Lower lobe of right lung (tissue), 2 donors: ENCODE data around the gene TAMALIN. TPM values are rescaled to one million over a fixed set of nuclear protein-coding genes. Genes with fewer than 3 reads are reported as not detected.

Experiments
- ATAC-seq, 2 donors: fragments of 200-7000 bp; cut with Tn5 transposase; one replicate each; pipeline ENCODE4 v1.9.1; 2020 to 2022; ENCODE audit warnings: mild to moderate bottlenecking in 2 of 2, moderate library complexity in 2 of 2
- DNase-seq: peaks from one replicate; pipeline ENCODE4 v3.0.0-alpha.2; 2020
- H3K27ac ChIP-seq: fragments of 200-600 bp; one replicate; pipeline ENCODE4 v1.8.0; 2022
- H3K27me3 ChIP-seq: fragments of 200-600 bp; one replicate; pipeline ENCODE4 v1.8.0; 2022; ENCODE audit warnings: low read depth
- H3K36me3 ChIP-seq: fragments of 200-600 bp; one replicate; pipeline ENCODE4 v1.8.0; 2022; ENCODE audit warnings: mild to moderate bottlenecking
- H3K4me1 ChIP-seq: fragments of 200-600 bp; one replicate; pipeline ENCODE4 v1.8.0; 2022
- H3K4me3 ChIP-seq: fragments of 200-600 bp; one replicate; pipeline ENCODE4 v1.8.0; 2022; ENCODE audit warnings: mild to moderate bottlenecking
- H3K9me3 ChIP-seq: fragments of 200-600 bp; one replicate; pipeline ENCODE4 v1.8.0; 2022
- intact Hi-C: fragments of 100-400 bp; cut with DNase I; formaldehyde crosslinking; loops from one replicate; pipeline ENCODE4 v1.11.0; 2022
- total RNA-seq: library from RNA; stranded (reverse); fragmentation: NEBNext Ultra II Directional; extraction: Animal tissue kit (Norgen Biotek cat#: 25700); gene quantifications from one replicate; pipeline ENCODE4 v1.2.1, GENCODE V29; 2021
- TF ChIP-seq, protein P1 (sequence below): fragments of 200-600 bp; IDR thresholded peaks from one replicate; pipeline ENCODE4 v1.8.0; 2022; ENCODE audit warnings: antibody characterized with exemption, mild to moderate bottlenecking
- donor health status: DM: no; HTN: yes; CAD: no; lungs with severe emphysema.

TAMALIN gene
- total RNA-seq, 1 donor from 2014 or later, result 85.5 TPM

DNA sequence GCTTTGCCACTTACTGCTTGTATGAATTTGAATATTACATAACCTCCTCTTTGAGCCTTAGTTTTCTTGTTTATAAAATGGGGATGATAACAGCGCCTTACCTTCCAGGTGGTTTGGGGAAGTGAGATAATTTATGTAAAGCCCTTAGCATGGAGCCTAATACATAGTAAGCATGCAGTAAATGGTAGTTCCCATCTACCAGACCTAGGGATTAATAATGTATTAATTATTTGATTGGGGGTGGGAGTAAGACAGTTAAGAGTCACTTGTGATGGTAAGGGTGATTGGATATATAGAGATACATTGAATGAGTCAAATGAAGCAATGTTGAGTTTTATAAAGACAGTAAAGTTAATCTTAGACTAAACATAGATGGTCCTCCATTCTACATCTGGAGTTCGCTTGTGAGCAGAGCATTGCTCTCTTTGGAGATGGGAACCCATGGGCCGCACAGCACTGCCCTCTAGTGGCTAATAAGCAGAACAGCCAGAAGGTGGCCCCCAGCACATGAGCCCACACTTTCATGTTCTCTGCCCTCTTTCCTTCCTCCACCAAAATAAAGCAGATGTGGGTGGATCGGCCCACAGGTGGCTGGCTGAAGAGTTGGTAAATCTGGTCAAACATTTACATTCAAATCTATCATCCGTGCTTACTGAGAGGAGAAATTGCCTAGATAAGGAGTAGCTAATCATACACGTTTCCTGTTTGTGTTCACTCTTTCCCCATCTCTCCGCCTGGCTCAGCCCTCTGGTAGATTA lies 26.5 kb upstream of the TAMALIN start:
- Histone ChIP-seq H3K9me3 (no peaks in the 10 kb centered on the region), H3K36me3 (peaks cover 89% of the 10 kb centered on the region), H3K27ac (no peak overlapping the region), H3K4me3 (no peak overlapping the region), H3K4me1 (peaks cover 40% of the 10 kb centered on the region), H3K27me3 (no peaks in the 10 kb centered on the region)
- TF ChIP-seq, protein P1, sequence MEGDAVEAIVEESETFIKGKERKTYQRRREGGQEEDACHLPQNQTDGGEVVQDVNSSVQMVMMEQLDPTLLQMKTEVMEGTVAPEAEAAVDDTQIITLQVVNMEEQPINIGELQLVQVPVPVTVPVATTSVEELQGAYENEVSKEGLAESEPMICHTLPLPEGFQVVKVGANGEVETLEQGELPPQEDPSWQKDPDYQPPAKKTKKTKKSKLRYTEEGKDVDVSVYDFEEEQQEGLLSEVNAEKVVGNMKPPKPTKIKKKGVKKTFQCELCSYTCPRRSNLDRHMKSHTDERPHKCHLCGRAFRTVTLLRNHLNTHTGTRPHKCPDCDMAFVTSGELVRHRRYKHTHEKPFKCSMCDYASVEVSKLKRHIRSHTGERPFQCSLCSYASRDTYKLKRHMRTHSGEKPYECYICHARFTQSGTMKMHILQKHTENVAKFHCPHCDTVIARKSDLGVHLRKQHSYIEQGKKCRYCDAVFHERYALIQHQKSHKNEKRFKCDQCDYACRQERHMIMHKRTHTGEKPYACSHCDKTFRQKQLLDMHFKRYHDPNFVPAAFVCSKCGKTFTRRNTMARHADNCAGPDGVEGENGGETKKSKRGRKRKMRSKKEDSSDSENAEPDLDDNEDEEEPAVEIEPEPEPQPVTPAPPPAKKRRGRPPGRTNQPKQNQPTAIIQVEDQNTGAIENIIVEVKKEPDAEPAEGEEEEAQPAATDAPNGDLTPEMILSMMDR, result peak; percentile 97
- DNase-seq, result peak; percentile 83
- intact Hi-C loops, result loop anchor here (10.0 kb wide), 1 partner anchor 65 kb away; no protein-coding TSS in a partner anchor
- ATAC-seq, result peak; percentile 83 to 92

DNA sequence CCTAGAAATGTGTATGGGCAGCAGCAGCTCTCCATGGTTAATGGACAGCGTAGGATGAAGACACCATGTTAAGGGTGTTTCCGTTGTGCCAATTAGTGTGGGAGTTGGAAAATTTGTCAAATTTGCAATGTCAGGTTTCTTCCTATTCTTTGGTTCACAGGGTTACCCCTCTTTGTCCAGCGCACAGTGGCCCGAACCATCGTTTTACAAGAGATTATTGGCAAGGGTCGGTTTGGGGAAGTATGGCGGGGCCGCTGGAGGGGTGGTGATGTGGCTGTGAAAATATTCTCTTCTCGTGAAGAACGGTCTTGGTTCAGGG lies 26.0 kb upstream of the TAMALIN start:
- H3K9me3 ChIP-seq, result no peaks in the 10 kb centered on the region
- no peak for DNase-seq
- H3K36me3 ChIP-seq, result peaks cover 89% of the 10 kb centered on the region
- ATAC-seq, result no peak
- TF ChIP-seq, protein P1, result no peak
- intact Hi-C loops, result loop anchor here (10.0 kb wide), 1 partner anchor 66 kb away; no protein-coding TSS in a partner anchor
- H3K27me3 ChIP-seq, result no peaks in the 10 kb centered on the region
- H3K4me1 ChIP-seq, result peaks cover 35% of the 10 kb centered on the region
- no peak overlapping the region for H3K4me3 ChIP-seq
- no peak overlapping the region for H3K27ac ChIP-seq

DNA sequence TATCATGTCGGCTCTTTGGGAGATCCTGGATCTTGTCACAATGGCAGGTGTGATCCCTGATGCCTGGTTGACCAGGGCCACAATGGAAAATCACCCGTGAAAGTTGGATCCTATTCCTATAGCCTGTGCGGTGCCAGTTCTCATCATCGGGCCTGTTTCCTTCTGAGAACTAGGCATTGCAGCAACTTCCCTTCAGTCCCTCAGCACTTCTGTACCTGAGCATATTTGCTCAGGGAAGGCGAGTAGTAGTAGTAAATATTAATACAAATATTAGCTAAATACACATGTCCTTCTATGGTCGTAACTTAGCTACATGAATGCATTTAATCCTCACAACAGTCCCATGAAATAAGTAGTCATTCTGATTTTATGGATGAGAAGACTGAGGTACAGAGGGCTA lies 22.1 kb upstream of the TAMALIN start:
- Histone ChIP-seq H3K4me1 (peaks cover 13% of the 10 kb centered on the region), H3K9me3 (no peaks in the 10 kb centered on the region), H3K27me3 (no peaks in the 10 kb centered on the region), H3K36me3 (peaks cover 90% of the 10 kb centered on the region), H3K27ac (peak overlapping the region; percentile 24), H3K4me3 (no peak overlapping the region)
- TF ChIP-seq, protein P1, result no peak
- no peak for DNase-seq
- intact Hi-C loops, result loop anchor here (10.0 kb wide), 1 partner anchor 70 kb away; no protein-coding TSS in a partner anchor
- ATAC-seq, result peak; percentile 68 to 78

DNA sequence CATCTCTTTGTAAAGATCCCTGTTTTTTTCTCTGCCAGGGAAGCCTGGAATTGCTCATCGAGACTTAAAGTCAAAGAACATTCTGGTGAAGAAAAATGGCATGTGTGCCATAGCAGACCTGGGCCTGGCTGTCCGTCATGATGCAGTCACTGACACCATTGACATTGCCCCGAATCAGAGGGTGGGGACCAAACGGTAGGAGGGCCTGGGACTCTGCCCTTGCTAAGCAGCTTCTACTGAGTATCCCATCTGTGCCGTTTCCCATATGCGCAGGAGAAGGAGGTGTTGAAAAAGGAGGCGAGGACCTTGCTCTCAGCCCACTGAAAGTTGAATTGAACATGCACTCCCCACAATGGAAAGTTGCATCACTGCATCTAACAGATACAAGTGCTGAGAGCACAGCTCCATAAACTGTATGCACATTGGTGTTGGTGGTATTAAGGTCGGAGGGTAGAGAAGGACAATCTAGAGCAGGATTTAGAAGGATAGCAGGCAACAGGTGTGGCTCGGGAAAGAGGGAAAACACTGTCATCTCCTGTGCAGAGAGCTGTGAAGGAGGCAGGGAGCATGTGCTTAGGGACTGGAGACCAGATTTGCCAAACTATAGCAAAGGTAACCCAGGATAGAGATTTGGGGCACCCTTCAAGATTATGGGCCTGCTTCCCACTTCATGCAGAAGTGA lies 21.5 kb upstream of the TAMALIN start:
- no peak overlapping the region for H3K4me3 ChIP-seq
- peak overlapping the region; percentile 24 for H3K27ac ChIP-seq
- H3K4me1 ChIP-seq, result peaks cover 6% of the 10 kb centered on the region
- intact Hi-C loops, result loop anchor here (10.0 kb wide), 1 partner anchor 70 kb away; no protein-coding TSS in a partner anchor
- H3K36me3 ChIP-seq, result peaks cover 93% of the 10 kb centered on the region
- no peaks in the 10 kb centered on the region for H3K27me3 ChIP-seq
- TF ChIP-seq, protein P1, result no peak
- no peak for DNase-seq
- no peaks in the 10 kb centered on the region for H3K9me3 ChIP-seq
- no peak for ATAC-seq

DNA sequence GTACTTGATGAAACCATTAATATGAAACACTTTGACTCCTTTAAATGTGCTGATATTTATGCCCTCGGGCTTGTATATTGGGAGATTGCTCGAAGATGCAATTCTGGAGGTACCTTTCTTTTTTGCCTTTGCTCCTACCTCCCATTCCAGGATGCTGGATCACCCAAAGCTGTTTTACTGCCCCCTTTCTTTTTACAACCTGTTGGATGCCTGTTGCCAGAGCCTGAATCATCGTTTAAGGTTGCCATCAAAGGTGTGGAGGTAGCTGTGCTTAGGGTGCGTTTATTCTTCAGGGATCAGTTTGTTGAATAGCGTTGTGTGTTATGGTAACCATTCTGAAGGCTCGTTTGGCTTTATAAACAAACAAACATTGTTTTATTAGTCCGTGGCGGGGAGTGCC lies 19.9 kb upstream of the TAMALIN start:
- no peaks in the 10 kb centered on the region for H3K27me3 ChIP-seq
- no peak overlapping the region for H3K4me3 ChIP-seq
- DNase-seq (no peak), ATAC-seq (no peak)
- no peak overlapping the region for H3K27ac ChIP-seq
- no peaks in the 10 kb centered on the region for H3K4me1 ChIP-seq
- intact Hi-C loops, result loop anchor here (10.0 kb wide), 1 partner anchor 72 kb away; no protein-coding TSS in a partner anchor
- TF ChIP-seq, protein P1, result no peak
- H3K36me3 ChIP-seq, result peaks cover 93% of the 10 kb centered on the region
- H3K9me3 ChIP-seq, result no peaks in the 10 kb centered on the region
